ENCODE results near the gene TDP1. TPM values are rescaled to one million over a fixed set of nuclear protein-coding genes. Genes with fewer than 3 reads are reported as not detected.

Gene TDP1
- total RNA-seq, 2 experiments from 2014 or later: 51.9 to 59.8 TPM

DNA sequence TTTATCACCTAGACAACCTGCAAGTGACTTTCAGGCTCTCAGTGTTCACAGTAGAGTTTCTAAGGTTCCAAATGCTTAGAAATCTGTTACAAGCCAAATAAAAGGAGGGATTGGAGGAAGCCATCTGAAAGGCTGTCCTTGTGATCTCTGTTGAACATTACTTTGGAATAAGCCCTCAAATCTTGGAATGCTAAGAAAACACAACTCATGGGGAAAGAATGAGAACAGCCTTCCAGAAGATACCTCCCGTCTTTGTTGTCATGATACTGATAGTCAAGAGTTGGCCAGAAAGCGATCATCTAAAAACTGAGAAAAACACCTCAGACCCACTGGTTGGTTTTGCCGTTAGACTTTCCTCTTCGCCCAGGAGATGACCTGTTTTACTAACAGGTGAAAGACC, 61.6 kb downstream of the TDP1 start:
- H3K9me3 ChIP-seq (ENCODE audit: control insufficient read depth in 1 of 2, insufficient read depth in 1 of 2, low read length in 2 of 2): no peaks in the 10 kb centered on the region
- POLR2A ChIA-PET: no interaction called here
- H3K27ac Mint-ChIP-seq: no peak overlapping the region

DNA sequence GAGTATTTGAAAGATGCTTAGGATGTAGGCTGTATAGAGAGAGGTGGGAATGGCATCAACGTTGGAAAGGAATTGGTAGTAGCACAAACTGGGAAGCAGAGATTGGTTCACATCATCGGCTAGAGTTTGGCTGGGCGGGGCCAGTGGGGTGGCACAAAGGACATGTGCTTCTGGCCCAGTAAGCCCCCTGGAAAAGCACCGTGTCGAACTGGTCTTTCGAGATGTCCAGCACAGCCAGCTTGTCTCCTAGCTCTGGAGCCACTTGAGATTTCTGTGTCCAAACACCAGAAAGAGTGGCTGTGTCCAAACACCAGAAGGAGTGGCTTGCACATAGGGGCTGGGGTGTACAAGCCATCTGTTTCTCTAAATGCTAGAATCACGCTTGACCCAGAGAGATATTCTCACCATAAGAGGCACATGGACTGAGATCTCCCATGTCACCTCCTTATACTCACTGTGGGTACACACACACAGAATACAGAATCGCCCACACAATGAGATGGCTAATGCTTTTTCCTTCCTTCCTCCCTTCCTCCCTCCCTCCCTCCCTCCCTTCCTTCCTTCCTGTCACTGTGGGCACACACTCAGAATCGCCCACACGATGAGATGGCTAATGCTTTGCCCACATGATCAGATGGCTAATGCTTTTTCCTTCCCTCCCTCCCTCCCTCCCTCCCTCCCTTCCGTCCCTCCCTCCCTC, 64.2 kb downstream of the TDP1 start:
- peaks cover 68% of the 10 kb centered on the region for H3K36me3 ChIP-seq (ENCODE audit: insufficient read depth, low read length)
- H3K4me3 Mint-ChIP-seq: no peak overlapping the region

More for the DNA sequence above, 61.6 kb downstream of the TDP1 start:
- intact Hi-C loops (cut with DNase I, micrococcal nuclease): no loop called here
- H3K4me3 Mint-ChIP-seq: no peak overlapping the region
- H3K27me3 ChIP-seq (ENCODE audit: control insufficient read depth in 1 of 2, insufficient read depth in 2 of 2, low read length in 2 of 2): no peaks in the 10 kb centered on the region
- CTCF ChIA-PET: no interaction called here
- no peaks in the 10 kb centered on the region for H3K9me3 Mint-ChIP-seq
- no peaks in the 10 kb centered on the region for H3K4me1 ChIP-seq (ENCODE audit: insufficient read depth, low read length)
- peaks cover 92% of the 10 kb centered on the region for H3K36me3 Mint-ChIP-seq (ENCODE audit: low read depth)
- no peak overlapping the region for H3K4me3 ChIP-seq (ENCODE audit: low read length)
- ATAC-seq (ENCODE audit: poor library complexity) (no peak), DNase-seq (no peak)
- peaks cover 64% of the 10 kb centered on the region for H3K36me3 ChIP-seq (ENCODE audit: insufficient read depth, low read length)
- peaks cover 4% of the 10 kb centered on the region for H3K4me1 Mint-ChIP-seq (ENCODE audit: low read depth)
- H3K27me3 Mint-ChIP-seq: no peaks in the 10 kb centered on the region
- no peak overlapping the region for H3K27ac ChIP-seq (ENCODE audit: low read depth in 1 of 2, low read length in 2 of 2)
- TF ChIP-seq, protein P1, sequence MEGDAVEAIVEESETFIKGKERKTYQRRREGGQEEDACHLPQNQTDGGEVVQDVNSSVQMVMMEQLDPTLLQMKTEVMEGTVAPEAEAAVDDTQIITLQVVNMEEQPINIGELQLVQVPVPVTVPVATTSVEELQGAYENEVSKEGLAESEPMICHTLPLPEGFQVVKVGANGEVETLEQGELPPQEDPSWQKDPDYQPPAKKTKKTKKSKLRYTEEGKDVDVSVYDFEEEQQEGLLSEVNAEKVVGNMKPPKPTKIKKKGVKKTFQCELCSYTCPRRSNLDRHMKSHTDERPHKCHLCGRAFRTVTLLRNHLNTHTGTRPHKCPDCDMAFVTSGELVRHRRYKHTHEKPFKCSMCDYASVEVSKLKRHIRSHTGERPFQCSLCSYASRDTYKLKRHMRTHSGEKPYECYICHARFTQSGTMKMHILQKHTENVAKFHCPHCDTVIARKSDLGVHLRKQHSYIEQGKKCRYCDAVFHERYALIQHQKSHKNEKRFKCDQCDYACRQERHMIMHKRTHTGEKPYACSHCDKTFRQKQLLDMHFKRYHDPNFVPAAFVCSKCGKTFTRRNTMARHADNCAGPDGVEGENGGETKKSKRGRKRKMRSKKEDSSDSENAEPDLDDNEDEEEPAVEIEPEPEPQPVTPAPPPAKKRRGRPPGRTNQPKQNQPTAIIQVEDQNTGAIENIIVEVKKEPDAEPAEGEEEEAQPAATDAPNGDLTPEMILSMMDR (IDR thresholded peaks at IDR 0.05): no peak

GRCh38 chr14:90023176-90023896, 67.6 kb downstream of the TDP1 start:
- peaks cover 4% of the 10 kb centered on the region for H3K4me1 Mint-ChIP-seq (ENCODE audit: low read depth)
- H3K4me3 Mint-ChIP-seq: no peak overlapping the region
- no peak overlapping the region for H3K27ac Mint-ChIP-seq
- no peak overlapping the region for H3K27ac ChIP-seq (ENCODE audit: low read depth in 1 of 2, low read length in 2 of 2)
- H3K9me3 Mint-ChIP-seq: no peaks in the 10 kb centered on the region
- no peaks in the 10 kb centered on the region for H3K27me3 Mint-ChIP-seq
- no peaks in the 10 kb centered on the region for H3K27me3 ChIP-seq (ENCODE audit: control insufficient read depth in 1 of 2, insufficient read depth in 2 of 2, low read length in 2 of 2)
- H3K36me3 Mint-ChIP-seq (ENCODE audit: low read depth): peaks cover 94% of the 10 kb centered on the region
- DNase-seq (no peak), ATAC-seq (ENCODE audit: poor library complexity) (no peak)
- ChIA-PET CTCF (no interaction called here), POLR2A (no interaction called here)
- intact Hi-C loops (cut with DNase I, micrococcal nuclease): no loop called here
- peaks cover 78% of the 10 kb centered on the region for H3K36me3 ChIP-seq (ENCODE audit: insufficient read depth, low read length)
- no peak overlapping the region for H3K4me3 ChIP-seq (ENCODE audit: low read length)
- H3K9me3 ChIP-seq (ENCODE audit: control insufficient read depth in 1 of 2, insufficient read depth in 1 of 2, low read length in 2 of 2): no peaks in the 10 kb centered on the region
- TF ChIP-seq, protein P1 (IDR thresholded peaks at IDR 0.05): no peak
- no peaks in the 10 kb centered on the region for H3K4me1 ChIP-seq (ENCODE audit: insufficient read depth, low read length)

More for the DNA sequence above, 64.2 kb downstream of the TDP1 start:
- Histone ChIP-seq H3K4me3 (ENCODE audit: low read length) (no peak overlapping the region), H3K27me3 (ENCODE audit: control insufficient read depth in 1 of 2, insufficient read depth in 2 of 2, low read length in 2 of 2) (no peaks in the 10 kb centered on the region), H3K27ac (ENCODE audit: low read depth in 1 of 2, low read length in 2 of 2) (no peak overlapping the region), H3K4me1 (ENCODE audit: insufficient read depth, low read length) (no peaks in the 10 kb centered on the region), H3K9me3 (ENCODE audit: control insufficient read depth in 1 of 2, insufficient read depth in 1 of 2, low read length in 2 of 2) (no peaks in the 10 kb centered on the region)
- ChIA-PET POLR2A (no interaction called here), CTCF (no interaction called here)
- Mint-ChIP-seq H3K27me3 (no peaks in the 10 kb centered on the region), H3K4me1 (ENCODE audit: low read depth) (peaks cover 4% of the 10 kb centered on the region), H3K9me3 (no peaks in the 10 kb centered on the region), H3K36me3 (ENCODE audit: low read depth) (peaks cover 93% of the 10 kb centered on the region), H3K27ac (no peak overlapping the region)
- intact Hi-C loops (cut with DNase I, micrococcal nuclease): no loop called here
- TF ChIP-seq, protein P1 (IDR thresholded peaks at IDR 0.05): no peak
- no peak for ATAC-seq (ENCODE audit: poor library complexity)
- DNase-seq: no peak

Measured in CD4-positive, alpha-beta T cell (primary cell).